HepG2 (cell line): ENCODE results near the gene ZNF3. TPM values are rescaled to one million over a fixed set of nuclear protein-coding genes. Genes with fewer than 3 reads are reported as not detected.

Source experiments
- ESRRA ChIP-seq: sonication (generic); formaldehyde crosslinking; IDR thresholded peaks from 2 replicates; pipeline ENCODE4 v1.5.1; 2020; ENCODE audit warnings: mild to moderate bottlenecking, low read depth, missing genetic modification reagents
- HNRNPLL ChIP-seq: fragments of 200-400 bp; formaldehyde crosslinking; IDR thresholded peaks from 2 replicates; pipeline ENCODE4 v1.6.1; 2017; ENCODE audit warnings: mild to moderate bottlenecking, low read depth, low read length; ENCODE audit not compliant: poor library complexity, severe bottlenecking
- KDM5A ChIP-seq: fragments of 200-600 bp; sonication (generic); IDR thresholded peaks from 2 replicates; pipeline ENCODE4 v1.7.0; 2018; ENCODE audit warnings: antibody characterized with exemption, mild to moderate bottlenecking, low read length, borderline replicate concordance
- MATR3 ChIP-seq: sonication (generic); formaldehyde crosslinking; IDR thresholded peaks from 2 replicates; pipeline ENCODE4 v1.4.0; 2020; ENCODE audit warnings: missing genetic modification reagents
- MAZ ChIP-seq, 2 experiments: sonication (generic) in 1 of 2; formaldehyde crosslinking in 1 of 2; IDR thresholded peaks; 2 replicates each; pipeline versions ENCODE4 v1.5.0 to v1.6.1; 2012 to 2020; ENCODE audit warnings: low read depth in 2 of 2, mild to moderate bottlenecking in 2 of 2, borderline replicate concordance in 1 of 2, improper control_type of control experiment in 1 of 2, low read length in 1 of 2, missing genetic modification reagents in 1 of 2, moderate library complexity in 1 of 2
- MED13 ChIP-seq: sonication (generic); formaldehyde crosslinking; IDR thresholded peaks from 2 replicates; pipeline ENCODE4 v1.5.0; 2020; ENCODE audit warnings: missing genetic modification reagents
- RFXAP ChIP-seq: sonication (generic); formaldehyde crosslinking; IDR thresholded peaks from 2 replicates; pipeline ENCODE4 v1.4.0; 2020; ENCODE audit warnings: missing genetic modification reagents, borderline replicate concordance
- SOX6 ChIP-seq, 2 experiments: fragments of 450-650 bp in 1 of 2; sonication (generic) in 1 of 2; formaldehyde crosslinking in 1 of 2; IDR thresholded peaks; 2 replicates each; pipeline versions ENCODE4 v1.4.0 to v1.6.1; 2017 to 2020; ENCODE audit warnings: antibody characterized with exemption in 1 of 2, mild to moderate bottlenecking in 1 of 2, missing genetic modification reagents in 1 of 2
- TSC22D2 ChIP-seq: sonication (generic); formaldehyde crosslinking; IDR thresholded peaks from 2 replicates; pipeline ENCODE4 v1.5.1; 2020; ENCODE audit warnings: missing genetic modification reagents, mild to moderate bottlenecking, borderline replicate concordance
- ZNF10 ChIP-seq: sonication (generic); formaldehyde crosslinking; IDR thresholded peaks from 2 replicates; pipeline ENCODE4 v1.4.0; 2020; ENCODE audit warnings: mild to moderate bottlenecking, low read depth, missing genetic modification reagents, borderline replicate concordance
- ZNF180 ChIP-seq: sonication (generic); formaldehyde crosslinking; IDR thresholded peaks from 2 replicates; pipeline ENCODE4 v1.4.0; 2020; ENCODE audit warnings: low read depth, missing genetic modification reagents, borderline replicate concordance
- ZNF350 ChIP-seq: sonication (generic); formaldehyde crosslinking; IDR thresholded peaks from 2 replicates; pipeline ENCODE4 v1.4.0; 2020; ENCODE audit warnings: mild to moderate bottlenecking, low read depth, missing genetic modification reagents, borderline replicate concordance
- ZNF615 ChIP-seq: sonication (generic); formaldehyde crosslinking; IDR thresholded peaks from 2 replicates; pipeline ENCODE4 v1.5.0; 2020; ENCODE audit warnings: mild to moderate bottlenecking, missing genetic modification reagents, borderline replicate concordance
- ZNF772 ChIP-seq: sonication (generic); formaldehyde crosslinking; IDR thresholded peaks from 2 replicates; pipeline ENCODE4 v1.5.0; 2020; ENCODE audit warnings: mild to moderate bottlenecking, missing genetic modification reagents
- ZSCAN25 ChIP-seq: sonication (generic); formaldehyde crosslinking; IDR thresholded peaks from 2 replicates; pipeline ENCODE4 v1.8.0; 2022; ENCODE audit warnings: mild to moderate bottlenecking, missing genetic modification reagents
- polyA plus RNA-seq, 8 experiments: library from polyadenylated mRNA; depleted of rRNA in 3 of 8; stranded (reverse) in 7 of 8; unstranded in 1 of 8; fragments of >200 nt; fragmentation: Illumina TruSeq in 4 of 8; extraction: Trizol in 4 of 8; gene quantifications; 2 replicates each; pipeline versions ENCODE4 v1.2.1 to v1.2.3, GENCODE V29; 2011 to 2016; ENCODE audit warnings: low read depth in 4 of 8, missing spikeins in 1 of 8, mixed read lengths in 1 of 8; ENCODE audit not compliant: insufficient read depth in 1 of 8
- total RNA-seq, 5 experiments: library from RNA; depleted of rRNA; stranded (reverse); fragments of >200 nt; fragmentation: Illumina TruSeq; extraction: Trizol; gene quantifications; 2 replicates each; pipeline ENCODE4 v1.2.3, GENCODE V29; 2016; ENCODE audit warnings: low read depth in 1 of 5
- TF ChIP-seq, protein P1 (sequence below): sonication (generic); formaldehyde crosslinking; IDR thresholded peaks from 2 replicates; pipeline ENCODE4 v1.4.0; 2020; ENCODE audit warnings: missing genetic modification reagents
- TF ChIP-seq, protein P2 (sequence below): sonication (generic); formaldehyde crosslinking; IDR thresholded peaks from 2 replicates; pipeline ENCODE4 v1.8.1; 2023; ENCODE audit warnings: mild to moderate bottlenecking, moderate library complexity, missing genetic modification reagents
- TF ChIP-seq, protein P3 (sequence below): sonication (generic); formaldehyde crosslinking; IDR thresholded peaks from 2 replicates; pipeline ENCODE4 v1.5.1; 2020; ENCODE audit warnings: mild to moderate bottlenecking, missing genetic modification reagents, moderate library complexity

ZNF3 gene
- total and polyA plus RNA-seq, 2 of the 13 experiments (the other 11 are each of a cell fraction or from before 2014, with no cell fraction given), result 33.7 to 56.9 TPM

DNA sequence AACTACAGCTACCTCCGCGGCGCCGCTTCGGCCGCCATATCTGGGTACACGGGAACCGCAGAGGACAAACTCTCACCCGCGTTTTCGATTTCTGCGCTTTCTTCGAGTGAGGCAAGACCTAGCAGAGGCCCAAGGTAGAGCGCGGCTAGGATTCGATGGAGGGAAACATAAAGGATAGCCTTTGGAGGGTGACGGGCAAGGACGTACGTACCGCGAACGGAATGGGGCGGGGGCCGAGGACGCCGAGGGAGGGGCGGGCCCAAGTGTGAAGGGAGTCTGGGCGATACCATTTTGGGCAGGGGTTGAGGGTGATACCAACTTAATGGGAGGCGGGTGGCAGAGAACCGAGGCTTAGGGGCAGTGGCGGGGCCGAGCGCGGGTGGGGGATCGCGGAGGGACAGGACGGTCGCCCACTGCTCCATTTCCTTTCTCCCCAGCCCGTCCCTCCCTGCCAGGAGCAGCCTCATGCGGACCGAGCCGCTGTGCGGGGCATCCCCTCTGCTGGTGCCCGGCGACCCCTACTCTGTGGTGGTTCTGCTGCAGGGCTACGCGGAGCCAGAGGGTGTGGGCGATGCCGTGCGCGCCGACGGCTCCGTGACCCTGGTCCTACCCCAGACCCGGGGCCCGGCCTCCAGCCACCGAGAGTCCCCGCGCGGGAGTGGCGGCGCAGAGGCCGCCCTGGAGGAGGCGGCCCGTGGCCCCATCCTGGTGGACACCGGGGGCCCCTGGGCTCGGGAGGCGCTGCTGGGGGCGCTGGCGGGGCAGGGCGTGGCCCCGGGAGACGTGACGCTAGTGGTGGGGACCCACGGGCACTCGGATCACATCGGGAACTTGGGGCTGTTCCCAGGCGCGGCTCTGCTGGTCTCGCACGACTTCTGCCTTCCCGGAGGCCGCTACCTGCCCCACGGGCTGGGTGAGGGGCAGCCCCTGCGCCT is 45.7 kb upstream of the ZNF3 start, which contains the start of gene MBLAC1 (continued):
- TF ChIP-seq ZNF350 (peak; percentile 41; the same call in 1 of the 2 replicates), SOX6 (IDR thresholded peaks at IDR 0.05) (no peak), SOX6 (CRISPR knock-in tag; IDR thresholded peaks at IDR 0.05) (peak; percentile 28; the same call in 1 of the 2 replicates), ESRRA (CRISPR knock-in tag) (no peak), ZNF615 (CRISPR knock-in tag) (0 out of 2 replicates have a peak, but pooled peaks have one; percentile 37), ZSCAN25 (CRISPR knock-in tag) (peak; percentile 10; the same call in 1 of the 2 replicates), HNRNPLL (peak; percentile 40), RFXAP (CRISPR knock-in tag) (peak; percentile 32; the same call in 1 of the 2 replicates), MATR3 (CRISPR knock-in tag) (no peak), ZNF772 (CRISPR knock-in tag) (no peak; the same call in 1 of the 2 replicates), ZNF10 (CRISPR knock-in tag) (no peak), TSC22D2 (CRISPR knock-in tag) (0 out of 2 replicates have a peak, but pooled peaks have one; percentile 8), ZNF180 (CRISPR knock-in tag) (no peak; the same call in 1 of the 2 replicates), MAZ (IDR thresholded peaks at IDR 0.05; ENCODE audit: borderline replicate concordance, low read depth, low read length) (peak; percentile 87), MAZ (CRISPR knock-in tag; IDR thresholded peaks at IDR 0.05; ENCODE audit: low read depth) (0 out of 2 replicates have a peak, but pooled peaks have one; percentile 49), MED13 (CRISPR knock-in tag) (no peak; the same call in 1 of the 2 replicates), KDM5A (peak; percentile 61; the same call in 1 of the 2 replicates)
- TF ChIP-seq, protein P1, sequence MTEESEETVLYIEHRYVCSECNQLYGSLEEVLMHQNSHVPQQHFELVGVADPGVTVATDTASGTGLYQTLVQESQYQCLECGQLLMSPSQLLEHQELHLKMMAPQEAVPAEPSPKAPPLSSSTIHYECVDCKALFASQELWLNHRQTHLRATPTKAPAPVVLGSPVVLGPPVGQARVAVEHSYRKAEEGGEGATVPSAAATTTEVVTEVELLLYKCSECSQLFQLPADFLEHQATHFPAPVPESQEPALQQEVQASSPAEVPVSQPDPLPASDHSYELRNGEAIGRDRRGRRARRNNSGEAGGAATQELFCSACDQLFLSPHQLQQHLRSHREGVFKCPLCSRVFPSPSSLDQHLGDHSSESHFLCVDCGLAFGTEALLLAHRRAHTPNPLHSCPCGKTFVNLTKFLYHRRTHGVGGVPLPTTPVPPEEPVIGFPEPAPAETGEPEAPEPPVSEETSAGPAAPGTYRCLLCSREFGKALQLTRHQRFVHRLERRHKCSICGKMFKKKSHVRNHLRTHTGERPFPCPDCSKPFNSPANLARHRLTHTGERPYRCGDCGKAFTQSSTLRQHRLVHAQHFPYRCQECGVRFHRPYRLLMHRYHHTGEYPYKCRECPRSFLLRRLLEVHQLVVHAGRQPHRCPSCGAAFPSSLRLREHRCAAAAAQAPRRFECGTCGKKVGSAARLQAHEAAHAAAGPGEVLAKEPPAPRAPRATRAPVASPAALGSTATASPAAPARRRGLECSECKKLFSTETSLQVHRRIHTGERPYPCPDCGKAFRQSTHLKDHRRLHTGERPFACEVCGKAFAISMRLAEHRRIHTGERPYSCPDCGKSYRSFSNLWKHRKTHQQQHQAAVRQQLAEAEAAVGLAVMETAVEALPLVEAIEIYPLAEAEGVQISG (CRISPR knock-in tag), result peak; percentile 59; the same call in 1 of the 2 replicates
- TF ChIP-seq, protein P2, sequence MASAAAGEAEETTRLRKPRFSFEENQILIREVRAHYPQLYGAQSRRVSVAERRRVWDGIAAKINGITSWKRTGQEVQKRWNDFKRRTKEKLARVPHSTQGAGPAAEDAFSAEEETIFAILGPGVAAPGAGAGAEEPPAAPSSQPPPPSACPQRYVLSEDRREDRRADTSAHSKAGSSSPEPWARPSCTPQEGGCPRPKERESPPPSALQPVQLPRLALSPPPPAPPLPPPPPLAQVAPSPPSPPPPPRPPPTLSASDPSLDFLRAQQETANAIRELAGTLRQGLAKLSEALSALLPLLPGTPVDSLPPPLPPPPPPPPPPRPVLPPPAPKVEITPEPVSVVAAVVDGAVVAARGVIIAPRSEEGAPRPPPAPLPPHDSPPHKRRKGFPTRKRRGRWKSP (CRISPR knock-in tag), result peak; percentile 63; the same call in 1 of the 2 replicates
- TF ChIP-seq, protein P3, sequence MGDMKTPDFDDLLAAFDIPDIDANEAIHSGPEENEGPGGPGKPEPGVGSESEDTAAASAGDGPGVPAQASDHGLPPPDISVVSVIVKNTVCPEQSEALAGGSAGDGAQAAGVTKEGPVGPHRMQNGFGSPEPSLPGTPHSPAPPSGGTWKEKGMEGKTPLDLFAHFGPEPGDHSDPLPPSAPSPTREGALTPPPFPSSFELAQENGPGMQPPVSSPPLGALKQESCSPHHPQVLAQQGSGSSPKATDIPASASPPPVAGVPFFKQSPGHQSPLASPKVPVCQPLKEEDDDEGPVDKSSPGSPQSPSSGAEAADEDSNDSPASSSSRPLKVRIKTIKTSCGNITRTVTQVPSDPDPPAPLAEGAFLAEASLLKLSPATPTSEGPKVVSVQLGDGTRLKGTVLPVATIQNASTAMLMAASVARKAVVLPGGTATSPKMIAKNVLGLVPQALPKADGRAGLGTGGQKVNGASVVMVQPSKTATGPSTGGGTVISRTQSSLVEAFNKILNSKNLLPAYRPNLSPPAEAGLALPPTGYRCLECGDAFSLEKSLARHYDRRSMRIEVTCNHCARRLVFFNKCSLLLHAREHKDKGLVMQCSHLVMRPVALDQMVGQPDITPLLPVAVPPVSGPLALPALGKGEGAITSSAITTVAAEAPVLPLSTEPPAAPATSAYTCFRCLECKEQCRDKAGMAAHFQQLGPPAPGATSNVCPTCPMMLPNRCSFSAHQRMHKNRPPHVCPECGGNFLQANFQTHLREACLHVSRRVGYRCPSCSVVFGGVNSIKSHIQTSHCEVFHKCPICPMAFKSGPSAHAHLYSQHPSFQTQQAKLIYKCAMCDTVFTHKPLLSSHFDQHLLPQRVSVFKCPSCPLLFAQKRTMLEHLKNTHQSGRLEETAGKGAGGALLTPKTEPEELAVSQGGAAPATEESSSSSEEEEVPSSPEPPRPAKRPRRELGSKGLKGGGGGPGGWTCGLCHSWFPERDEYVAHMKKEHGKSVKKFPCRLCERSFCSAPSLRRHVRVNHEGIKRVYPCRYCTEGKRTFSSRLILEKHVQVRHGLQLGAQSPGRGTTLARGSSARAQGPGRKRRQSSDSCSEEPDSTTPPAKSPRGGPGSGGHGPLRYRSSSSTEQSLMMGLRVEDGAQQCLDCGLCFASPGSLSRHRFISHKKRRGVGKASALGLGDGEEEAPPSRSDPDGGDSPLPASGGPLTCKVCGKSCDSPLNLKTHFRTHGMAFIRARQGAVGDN (CRISPR knock-in tag), result peak; percentile 80
